ENCODE measurements around the gene AJAP1.

The AJAP1 gene

GRCh38 chr1:4805987-4806386 lies 151.6 kb downstream of the AJAP1 start:
- DNase-seq (ENCODE audit: low spot score) (no peak), FAIRE-seq (no peak)

GRCh38 chr1:4820543-4820942 lies 166.1 kb downstream of the AJAP1 start:
- DNase-seq (ENCODE audit: low spot score) (no peak), FAIRE-seq (no peak)

- DNase-seq (ENCODE audit: low spot score) (no peak), FAIRE-seq (no peak)
Observed at GRCh38 chr1:4825800-4826450, 171.5 kb downstream of the AJAP1 start.

- DNase-seq (ENCODE audit: low spot score) (no peak), FAIRE-seq (no peak)
Observed at GRCh38 chr1:4830707-4831106, 176.3 kb downstream of the AJAP1 start.

GRCh38 chr1:4836574-4836973 lies 182.2 kb downstream of the AJAP1 start:
- FAIRE-seq, result no peak
- no peak for DNase-seq (ENCODE audit: low spot score)

- DNase-seq (ENCODE audit: low spot score), result no peak
- FAIRE-seq, result no peak
Observed at GRCh38 chr1:4837031-4837600, 182.7 kb downstream of the AJAP1 start.

GRCh38 chr1:4837752-4838151 lies 183.3 kb downstream of the AJAP1 start:
- DNase-seq (ENCODE audit: low spot score) (no peak), FAIRE-seq (no peak)

GRCh38 chr1:4838231-4838630 lies 183.8 kb downstream of the AJAP1 start:
- no peak for DNase-seq (ENCODE audit: low spot score)
- no peak for FAIRE-seq

Data from RCC 7860 (cell line).